HEK293T (cell line): ENCODE results near the gene ST6GALNAC1.

Experiments used
- ARNT ChIP-seq: fragments of 450-650 bp; IDR thresholded peaks from 2 replicates; pipeline ENCODE4 v1.6.1; 2017; ENCODE audit warnings: mild to moderate bottlenecking
- BHLHE40 ChIP-seq: fragments of 450-650 bp; IDR thresholded peaks from 2 replicates; pipeline ENCODE4 v1.6.1; 2016; ENCODE audit warnings: mild to moderate bottlenecking, moderate library complexity, borderline replicate concordance
- CTBP1 ChIP-seq: fragments of 450-650 bp; IDR thresholded peaks from 2 replicates; pipeline ENCODE4 v1.6.1; 2016; ENCODE audit warnings: borderline replicate concordance
- FOXK2 ChIP-seq: fragments of 450-650 bp; IDR thresholded peaks from 2 replicates; pipeline ENCODE4 v1.6.1; 2016; ENCODE audit warnings: mild to moderate bottlenecking
- FOXM1 ChIP-seq: fragments of 450-650 bp; IDR thresholded peaks from 2 replicates; pipeline ENCODE4 v1.6.1; 2017; ENCODE audit warnings: mild to moderate bottlenecking, borderline replicate concordance
- HDGF ChIP-seq: fragments of 450-650 bp; IDR thresholded peaks from 2 replicates; pipeline ENCODE4 v1.6.1; 2017; ENCODE audit warnings: antibody characterized with exemption, borderline replicate concordance
- NFRKB ChIP-seq: fragments of 450-650 bp; IDR thresholded peaks from 2 replicates; pipeline ENCODE4 v1.6.1; 2016; ENCODE audit warnings: mild to moderate bottlenecking, moderate library complexity
- SP1 ChIP-seq: fragments of 450-650 bp; IDR thresholded peaks from 2 replicates; pipeline ENCODE4 v1.6.1; 2017
- SUZ12 ChIP-seq: fragments of 450-650 bp; IDR thresholded peaks from 2 replicates; pipeline ENCODE4 v1.6.1; 2016; ENCODE audit warnings: mild to moderate bottlenecking
- ZNF384 ChIP-seq: fragments of 450-650 bp; IDR thresholded peaks from 2 replicates; pipeline ENCODE4 v1.6.1; 2016
- TF ChIP-seq, protein P1 (sequence below): fragments of 450-650 bp; IDR thresholded peaks from 2 replicates; pipeline ENCODE4 v1.6.1; 2016

GRCh38 chr17:76676629-76677028, 33.1 kb upstream of the ST6GALNAC1 start:
- TF ChIP-seq FOXM1 (no peak), FOXK2 (no peak), SP1 (no peak), ZNF384 (no peak), SUZ12 (no peak), HDGF (no peak), BHLHE40 (no peak), ARNT (no peak), CTBP1 (no peak), NFRKB (no peak)
- TF ChIP-seq, protein P1, sequence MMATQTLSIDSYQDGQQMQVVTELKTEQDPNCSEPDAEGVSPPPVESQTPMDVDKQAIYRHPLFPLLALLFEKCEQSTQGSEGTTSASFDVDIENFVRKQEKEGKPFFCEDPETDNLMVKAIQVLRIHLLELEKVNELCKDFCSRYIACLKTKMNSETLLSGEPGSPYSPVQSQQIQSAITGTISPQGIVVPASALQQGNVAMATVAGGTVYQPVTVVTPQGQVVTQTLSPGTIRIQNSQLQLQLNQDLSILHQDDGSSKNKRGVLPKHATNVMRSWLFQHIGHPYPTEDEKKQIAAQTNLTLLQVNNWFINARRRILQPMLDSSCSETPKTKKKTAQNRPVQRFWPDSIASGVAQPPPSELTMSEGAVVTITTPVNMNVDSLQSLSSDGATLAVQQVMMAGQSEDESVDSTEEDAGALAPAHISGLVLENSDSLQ: no peak
